DND-41 (cell line): Measurements from ENCODE around the gene LTB4R.

ENCODE experiments used
- CTCF ChIP-seq: IDR thresholded peaks from 2 replicates; pipeline ENCODE4 v1.5.1; 2012; ENCODE audit warnings: borderline replicate concordance, low read length, moderate library complexity, mild to moderate bottlenecking; ENCODE audit not compliant: poor library complexity, severe bottlenecking; ENCODE audit errors: extremely low read depth
- EZH2 ChIP-seq: IDR thresholded peaks from 3 replicates; pipeline ENCODE4 v1.6.1; 2012; ENCODE audit warnings: borderline replicate concordance, low read depth, mild to moderate bottlenecking, moderate library complexity, low read length, inconsistent platforms; ENCODE audit not compliant: severe bottlenecking

DNA sequence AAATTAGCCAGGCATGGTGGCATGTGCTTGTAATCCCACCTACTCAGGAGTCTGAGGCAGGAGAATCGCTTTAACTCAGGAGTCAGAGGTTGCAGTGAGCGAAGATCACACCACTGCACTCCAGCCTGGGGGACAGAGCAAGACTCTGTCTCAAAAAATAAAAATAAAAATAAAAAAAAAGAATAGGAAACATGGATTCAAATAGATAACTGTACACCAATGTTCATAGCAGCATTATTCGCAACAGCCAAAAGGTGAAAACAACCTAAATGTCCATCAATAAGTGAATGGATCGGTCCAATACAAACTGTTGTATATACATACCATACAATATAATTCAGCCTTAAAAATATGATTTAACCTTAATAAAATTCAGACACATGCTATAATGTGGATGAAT, 31.6 kb downstream of the LTB4R start:
- TF ChIP-seq CTCF (no peak), EZH2 (no peak)
